SH-SY5Y (cell line): ENCODE results near the gene GID4.

Source experiments
- GATA2 ChIP-seq: IDR thresholded peaks from 2 replicates; pipeline ENCODE4 v1.6.1; 2011; ENCODE audit warnings: mild to moderate bottlenecking, low read depth, low read length
- GATA3 ChIP-seq: IDR thresholded peaks from 2 replicates; pipeline ENCODE4 v1.6.1; 2011; ENCODE audit warnings: low read depth, mild to moderate bottlenecking, low read length, moderate library complexity

Gene GID4

DNA sequence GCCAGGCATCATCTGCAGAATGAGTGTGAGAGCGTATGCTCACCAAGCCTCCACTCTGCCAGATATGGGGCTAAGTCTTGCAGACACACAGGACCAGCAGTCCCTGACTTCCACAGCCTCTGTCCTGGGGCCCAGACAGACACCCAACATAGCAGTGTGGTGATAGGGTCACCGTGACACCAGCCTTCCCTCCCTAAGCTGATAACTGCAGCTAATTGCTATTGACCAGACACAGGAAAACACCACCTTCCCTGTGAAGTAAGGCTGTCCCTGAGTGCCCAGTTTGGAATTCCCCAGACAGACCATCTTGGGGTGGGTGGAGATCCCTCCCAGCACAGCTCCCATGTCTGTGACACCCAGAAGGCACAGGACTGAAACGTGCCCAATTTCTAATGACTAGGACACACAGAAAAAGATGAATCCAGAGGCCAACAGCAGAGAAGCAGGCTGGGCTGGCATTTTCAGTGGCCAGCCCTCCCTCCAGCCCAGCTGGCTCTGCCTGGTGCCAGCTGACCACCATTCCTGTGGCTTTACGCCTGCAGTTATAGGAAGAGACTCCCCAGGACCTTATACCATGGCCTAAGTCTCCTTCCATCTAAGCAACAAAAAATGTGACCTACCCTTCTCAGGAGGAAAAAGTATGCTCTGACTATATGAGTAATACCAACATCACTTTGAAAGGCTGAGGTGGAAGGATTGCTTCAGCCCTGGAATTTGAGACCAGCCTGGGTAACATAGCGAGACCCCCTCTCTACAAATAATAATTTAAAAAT is 30.5 kb upstream of the GID4 start:
- TF ChIP-seq GATA2 (no peak), GATA3 (no peak)

DNA sequence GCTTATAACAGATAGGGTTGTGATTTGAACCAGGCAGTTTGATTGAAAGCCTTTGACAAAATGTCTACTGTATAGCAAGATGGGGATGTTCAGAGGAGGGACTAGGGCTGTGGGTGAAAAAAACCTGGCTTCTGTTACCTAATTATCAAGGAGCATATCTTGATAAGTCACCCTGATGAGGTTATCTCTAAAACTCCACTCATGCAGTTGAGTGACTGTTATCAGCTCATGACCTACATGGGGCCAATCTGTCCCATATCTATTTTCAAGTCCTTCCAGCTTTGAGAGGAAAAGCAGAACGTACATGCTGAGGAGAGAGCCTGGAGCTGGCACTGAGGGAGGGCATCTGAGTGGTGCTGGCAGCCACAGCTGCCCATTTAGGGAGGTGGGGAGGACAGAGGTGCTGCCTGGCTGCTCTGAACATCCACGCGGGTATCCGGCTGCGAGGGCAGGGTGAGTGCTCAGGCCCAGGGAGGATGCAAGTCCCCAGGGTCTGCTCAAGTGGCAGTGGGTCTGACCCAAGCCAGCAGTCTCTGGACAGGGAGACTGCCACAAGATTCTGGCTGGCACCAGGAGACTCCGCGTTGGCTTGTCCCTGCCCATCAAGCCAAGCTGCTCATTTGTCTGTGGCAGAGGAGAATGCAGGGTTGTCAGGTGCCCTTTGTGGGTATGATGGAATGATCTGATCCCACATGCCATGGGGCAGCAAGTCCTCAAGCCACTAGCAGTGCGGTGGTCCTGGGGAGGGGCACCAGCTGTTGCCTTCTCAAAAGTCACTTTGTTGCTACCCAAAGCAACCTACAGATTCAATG is 29.4 kb upstream of the GID4 start:
- TF ChIP-seq GATA3 (no peak; the same call in none of the 2 replicates), GATA2 (peak; percentile 91)

DNA sequence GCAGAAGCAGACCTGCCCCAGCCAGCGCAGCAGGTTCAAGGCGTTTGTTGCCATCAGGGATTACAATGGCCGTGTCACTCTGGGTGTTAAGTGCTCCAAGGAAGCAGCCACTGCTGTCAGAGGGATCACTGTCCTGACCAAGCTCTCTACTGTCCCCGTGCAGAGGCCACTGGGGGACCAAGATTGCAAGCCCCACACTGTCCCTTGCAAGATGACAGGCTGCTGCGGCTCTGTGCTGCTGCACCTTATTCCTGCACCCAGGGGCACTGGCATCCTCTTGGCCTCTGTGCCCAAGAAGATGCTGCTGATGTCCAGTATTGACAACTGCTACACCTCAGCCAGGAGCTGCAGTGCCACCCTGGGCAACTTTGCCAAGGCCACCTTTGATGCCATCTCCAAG is 27.9 kb upstream of the GID4 start:
- TF ChIP-seq GATA2 (no peak), GATA3 (no peak)

DNA sequence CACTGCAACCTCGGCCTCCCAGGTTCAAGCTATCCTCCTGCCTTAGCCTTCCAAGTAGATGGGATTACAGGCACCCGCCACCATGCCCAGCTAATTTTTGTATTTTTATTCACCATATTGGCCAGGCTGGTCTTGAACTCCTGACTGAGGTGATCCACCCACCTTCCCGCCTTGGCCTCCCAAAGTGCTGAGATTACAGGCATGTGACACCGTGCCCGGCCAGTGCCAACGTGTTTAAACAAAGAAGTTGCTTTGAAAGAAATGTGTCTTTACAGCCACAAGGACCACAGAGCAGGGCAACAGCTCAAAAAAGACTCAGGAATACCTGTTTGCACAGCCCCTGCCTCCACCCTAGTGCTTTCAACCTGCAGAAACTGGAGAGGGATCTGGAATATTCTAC is 25.2 kb upstream of the GID4 start:
- no peak for TF ChIP-seq GATA2
- TF ChIP-seq GATA3: no peak

DNA sequence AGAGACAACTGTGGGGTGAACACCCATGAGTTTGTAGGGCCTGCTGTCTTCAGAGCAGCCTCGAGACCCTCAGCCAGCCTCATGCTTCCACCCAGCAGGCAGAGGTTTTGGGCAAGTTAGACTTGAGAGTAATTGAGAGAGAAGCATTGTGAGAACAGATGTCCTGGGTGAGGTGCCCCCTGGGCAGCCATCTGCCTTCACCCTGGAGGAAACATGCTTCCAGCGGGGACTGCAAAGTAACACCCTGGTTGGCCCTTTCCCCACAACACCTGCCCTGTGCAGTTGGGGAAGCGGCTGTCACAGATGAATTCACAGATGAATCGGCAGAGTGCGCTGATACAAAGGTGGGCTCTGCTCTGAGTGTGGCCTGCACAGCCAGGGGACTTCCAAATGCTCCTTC is 23.6 kb upstream of the GID4 start:
- TF ChIP-seq GATA2: no peak
- no peak for TF ChIP-seq GATA3

DNA sequence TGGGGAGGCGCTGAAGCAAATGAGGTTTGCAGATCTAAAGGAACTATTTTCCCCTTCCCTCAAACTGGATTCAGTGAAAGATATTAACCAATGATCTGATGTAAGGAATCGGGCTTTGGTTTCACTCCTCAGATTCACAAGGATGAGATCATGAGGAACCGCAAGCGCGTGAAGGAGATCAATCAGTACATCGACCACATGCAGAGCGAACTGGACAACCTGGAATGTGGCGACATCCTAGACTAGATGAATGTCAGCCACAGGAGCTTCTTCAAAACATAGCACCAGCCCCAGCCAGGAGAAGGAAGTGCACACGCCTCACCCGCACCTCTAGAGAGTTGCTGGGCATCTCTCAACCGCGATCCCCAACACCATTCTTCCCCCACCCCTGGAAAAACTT is 22.8 kb upstream of the GID4 start:
- TF ChIP-seq GATA3 (no peak), GATA2 (no peak)

DNA sequence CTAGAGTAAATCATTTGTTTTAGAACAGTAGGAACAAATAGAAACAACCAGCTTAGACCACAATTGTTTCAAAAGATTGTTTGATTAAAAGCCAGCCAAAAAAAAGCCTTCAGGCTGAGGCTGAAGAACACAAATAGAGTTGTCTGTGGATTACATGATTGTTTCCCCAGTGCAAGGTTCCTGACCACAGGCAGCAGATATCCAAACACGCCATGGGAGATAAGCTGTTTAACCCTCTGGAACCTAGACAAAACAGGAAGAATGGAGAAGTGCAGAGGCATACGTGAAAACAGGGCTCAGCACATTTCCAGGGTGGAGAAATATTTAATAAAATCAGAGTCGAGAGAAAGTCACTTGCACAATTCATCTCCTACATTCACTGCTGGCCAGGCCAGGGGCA is 21.2 kb upstream of the GID4 start:
- TF ChIP-seq GATA3: no peak
- peak; percentile 25 for TF ChIP-seq GATA2

DNA sequence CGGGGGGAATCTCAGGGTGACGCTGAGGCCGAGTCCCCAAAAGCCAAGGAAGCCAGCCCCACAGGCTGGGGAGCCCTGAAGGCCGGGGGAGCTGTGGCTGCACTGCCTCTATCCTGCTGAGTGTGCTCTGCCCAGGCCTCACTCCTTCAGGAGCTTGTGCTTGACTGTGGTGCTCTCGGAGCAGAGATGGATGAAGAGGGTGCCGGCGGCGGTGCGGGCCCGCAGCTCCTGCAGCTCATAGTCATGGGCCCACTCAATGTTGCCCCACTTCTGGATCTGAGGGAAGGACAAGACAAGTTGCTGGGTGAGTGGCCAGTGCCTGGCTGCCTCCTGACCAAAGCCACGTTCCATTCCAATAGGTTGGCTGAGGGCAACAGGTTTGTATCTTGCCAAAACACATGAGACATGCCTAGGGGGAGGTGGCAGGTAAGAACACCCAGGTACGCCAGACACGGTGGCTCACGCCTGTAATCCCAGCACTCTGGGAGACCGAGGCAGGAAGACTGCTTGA is 20.7 kb upstream of the GID4 start:
- TF ChIP-seq GATA3 (no peak), GATA2 (no peak)

DNA sequence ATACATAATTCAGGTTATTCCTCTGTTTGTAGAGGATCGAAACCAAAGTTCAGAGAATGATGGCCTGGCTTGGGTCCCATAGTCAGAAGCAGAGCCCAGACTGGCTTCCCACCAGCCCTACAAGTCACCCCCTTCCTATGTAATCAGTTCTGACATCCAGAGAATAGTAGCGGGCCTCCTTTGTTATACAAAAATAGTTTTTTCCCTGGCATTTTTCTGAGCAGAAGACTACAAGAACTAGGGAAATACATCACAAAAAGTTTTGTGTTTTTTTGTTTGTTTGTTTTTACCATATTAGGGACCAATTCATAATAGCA is 19.4 kb upstream of the GID4 start:
- TF ChIP-seq GATA2: no peak
- no peak for TF ChIP-seq GATA3

DNA sequence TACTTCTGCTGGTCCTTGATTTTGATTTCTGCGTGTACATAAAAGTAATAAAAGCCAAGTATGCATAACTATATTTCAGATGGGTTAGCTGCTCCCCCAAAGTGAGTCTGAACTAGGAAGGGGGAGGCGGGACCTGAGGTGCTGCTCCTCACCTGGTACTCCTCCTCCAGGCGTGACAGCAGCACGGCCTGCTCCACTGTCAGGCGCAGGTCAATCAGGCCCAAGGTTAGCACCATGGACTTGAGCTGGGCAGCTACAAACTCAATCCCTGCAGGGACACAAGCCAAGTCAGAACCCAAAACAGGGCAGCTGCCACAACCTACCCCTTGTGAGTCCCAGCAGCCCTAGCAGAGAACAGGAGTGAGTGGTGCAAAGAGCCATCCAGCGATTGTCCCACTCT is 18.2 kb upstream of the GID4 start:
- TF ChIP-seq GATA2 (no peak), GATA3 (no peak)

DNA sequence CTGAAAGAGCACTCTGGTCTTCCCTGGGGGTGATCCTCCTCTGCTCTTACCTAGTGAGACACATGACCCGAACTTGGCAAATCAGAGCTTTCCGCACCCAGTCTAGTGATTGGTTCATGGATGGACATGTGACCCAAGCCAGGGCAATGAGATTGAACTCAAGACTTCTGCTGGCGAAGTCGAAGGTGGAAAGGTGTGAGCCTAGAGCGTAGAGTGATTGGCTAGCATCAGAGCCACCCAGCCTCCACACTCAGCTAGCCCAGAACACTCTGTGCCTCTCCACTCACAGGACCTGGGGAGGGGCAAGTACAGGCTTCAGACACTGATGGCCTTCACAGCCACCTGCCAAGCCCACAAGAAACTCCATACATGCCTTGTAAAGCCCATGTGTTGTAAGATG is 17.8 kb upstream of the GID4 start:
- no peak for TF ChIP-seq GATA3
- TF ChIP-seq GATA2: no peak

DNA sequence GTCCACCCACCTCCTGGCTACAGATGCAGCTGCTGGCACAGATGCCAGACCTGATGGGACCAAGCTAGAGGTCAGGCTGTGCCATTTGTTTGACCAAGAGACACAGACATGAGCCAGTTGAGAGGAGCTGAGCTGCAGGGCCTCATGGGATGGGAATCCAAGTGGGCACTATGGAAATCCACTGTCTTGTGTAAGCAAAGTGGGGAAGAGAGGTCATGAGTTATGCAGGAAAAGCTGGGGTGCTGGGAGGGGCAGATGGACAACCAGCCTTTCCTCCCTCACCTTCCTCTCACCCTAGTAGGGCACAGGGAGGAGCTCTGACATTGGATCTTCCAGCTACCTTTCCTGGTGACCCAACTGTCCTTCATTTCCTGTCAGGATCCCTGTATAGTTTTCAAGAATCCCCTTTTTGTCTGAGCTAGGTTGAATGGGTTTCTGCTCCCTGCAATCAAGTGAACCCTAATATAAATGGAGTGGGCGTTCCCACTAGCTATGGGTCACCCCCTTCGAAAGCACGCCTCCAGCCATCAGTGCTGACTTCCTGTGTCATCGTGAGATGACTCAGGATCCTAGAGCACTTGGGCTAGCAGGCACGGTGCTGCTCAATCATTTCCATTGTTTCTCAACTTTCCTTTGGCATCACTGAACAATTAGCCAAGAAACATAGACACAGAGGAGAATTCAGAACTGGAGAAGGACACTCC is 13.8 kb upstream of the GID4 start:
- TF ChIP-seq GATA2 (no peak), GATA3 (no peak)

DNA sequence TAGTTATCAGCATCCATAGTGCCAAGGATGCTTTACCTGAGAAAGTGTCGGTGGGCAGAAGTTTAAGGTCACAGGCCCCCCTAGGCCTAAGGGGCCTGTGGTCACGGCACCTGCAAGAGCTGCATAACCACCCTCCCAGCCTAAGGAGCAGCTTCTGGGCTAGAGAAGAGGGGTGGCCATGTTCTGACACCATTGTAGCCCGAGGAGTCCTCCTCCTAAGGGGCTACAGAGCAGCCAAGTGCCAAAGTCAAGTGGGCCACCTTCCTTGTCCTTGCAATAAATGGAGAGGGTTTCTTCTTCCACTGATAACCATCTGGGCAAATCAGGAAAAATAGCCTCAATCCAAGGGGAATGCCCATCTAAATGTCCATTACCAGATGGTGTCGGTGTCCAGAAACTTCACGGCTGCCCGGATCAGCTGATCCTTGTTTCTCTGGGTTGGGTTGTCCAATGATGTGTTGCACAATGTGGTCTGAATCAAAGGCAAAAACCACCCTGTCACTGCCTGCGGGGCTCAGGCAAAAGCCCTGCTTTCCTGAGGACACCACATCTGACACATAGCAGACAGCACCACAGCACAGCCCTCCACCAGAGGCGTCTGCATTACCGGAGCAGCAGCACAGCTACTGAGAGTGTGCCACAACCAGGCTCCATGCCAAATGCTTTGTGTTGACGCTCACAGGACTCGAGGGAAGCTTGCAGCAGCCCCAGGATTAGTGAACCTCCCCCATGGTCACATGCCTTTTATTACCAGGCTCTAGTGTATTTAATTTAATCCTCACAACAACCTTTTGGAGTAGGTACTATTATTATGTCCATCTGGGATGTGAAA is 13.0 kb upstream of the GID4 start:
- TF ChIP-seq GATA3 (no peak), GATA2 (peak; percentile 72)

DNA sequence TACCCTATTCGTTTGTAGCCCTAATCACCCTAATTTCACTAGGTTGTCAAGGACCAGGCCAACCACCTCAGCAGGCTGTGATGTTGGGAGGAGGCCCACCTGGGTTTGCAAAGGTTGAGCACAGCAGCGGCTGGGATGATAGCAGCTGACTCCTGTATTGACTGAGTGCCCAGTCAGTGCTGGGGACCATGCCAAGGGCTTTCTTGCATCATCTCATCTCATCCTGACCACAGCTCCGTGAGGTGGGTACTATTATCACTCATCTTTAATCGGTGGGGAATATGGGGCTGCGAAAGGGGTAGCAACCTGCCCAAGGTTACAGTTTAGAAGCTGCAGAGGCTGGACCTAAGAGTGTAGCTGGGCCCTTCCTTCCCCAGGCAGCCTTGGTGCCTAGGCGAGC is 11.9 kb upstream of the GID4 start:
- TF ChIP-seq GATA2 (no peak), GATA3 (no peak)
